HepG2 (cell line): Measurements from ENCODE around the gene ABT1. TPM values are rescaled to one million over a fixed set of nuclear protein-coding genes. Genes with fewer than 3 reads are reported as not detected.

Experiments used
- ELF3 ChIP-seq: IDR thresholded peaks from 2 replicates; pipeline ENCODE4 v1.6.1; 2016; ENCODE audit warnings: missing genetic modification reagents, missing compliant biosample characterization
- ERF ChIP-seq: IDR thresholded peaks from 2 replicates; pipeline ENCODE4 v1.6.1; 2018; ENCODE audit warnings: missing biosample characterization, missing genetic modification reagents
- FOXO1 ChIP-seq: sonication (generic); formaldehyde crosslinking; IDR thresholded peaks from 2 replicates; pipeline ENCODE4 v1.4.0; 2020; ENCODE audit warnings: missing genetic modification reagents
- GATAD1 ChIP-seq: IDR thresholded peaks from 2 replicates; pipeline ENCODE4 v1.6.1; 2016; ENCODE audit warnings: missing genetic modification reagents, missing compliant biosample characterization
- PCBP1 ChIP-seq: fragments of 200-400 bp; formaldehyde crosslinking; IDR thresholded peaks from 2 replicates; pipeline ENCODE4 v1.6.1; 2017; ENCODE audit warnings: mild to moderate bottlenecking, low read depth, low read length, borderline replicate concordance
- PHF21A ChIP-seq: sonication (generic); formaldehyde crosslinking; IDR thresholded peaks from 2 replicates; pipeline ENCODE4 v1.5.0; 2020; ENCODE audit warnings: mild to moderate bottlenecking, missing genetic modification reagents
- POLR2AphosphoS5 ChIP-seq: IDR thresholded peaks from 2 replicates; pipeline ENCODE4 v1.6.1; 2012; ENCODE audit warnings: low read depth, low read length
- PPARG ChIP-seq: conservative IDR thresholded peaks from 2 replicates; pipeline ENCODE4 v1.6.1; 2016; ENCODE audit warnings: missing biosample characterization, missing genetic modification reagents
- SUZ12 ChIP-seq: fragments of 150-350 bp; IDR thresholded peaks from 2 replicates; pipeline ENCODE4 v1.6.1; 2014; ENCODE audit warnings: low read depth, low read length
- ZBED4 ChIP-seq: sonication (generic); formaldehyde crosslinking; IDR thresholded peaks from 2 replicates; pipeline ENCODE4 v1.4.0; 2020; ENCODE audit warnings: missing genetic modification reagents, borderline replicate concordance
- ZFP36L1 ChIP-seq: sonication (generic); formaldehyde crosslinking; IDR thresholded peaks from 2 replicates; pipeline ENCODE4 v1.8.0; 2022; ENCODE audit warnings: mild to moderate bottlenecking, missing genetic modification reagents, moderate library complexity
- ZKSCAN8 ChIP-seq: IDR thresholded peaks from 2 replicates; pipeline ENCODE4 v1.6.1; 2016; ENCODE audit warnings: borderline replicate concordance, missing genetic modification reagents, missing compliant biosample characterization
- ZNF331 ChIP-seq: sonication (generic); formaldehyde crosslinking; IDR thresholded peaks from 2 replicates; pipeline ENCODE4 v1.4.0; 2020; ENCODE audit warnings: missing genetic modification reagents
- ZNF576 ChIP-seq: sonication (generic); formaldehyde crosslinking; IDR thresholded peaks from 2 replicates; pipeline ENCODE4 v1.4.0; 2020; ENCODE audit warnings: mild to moderate bottlenecking, missing genetic modification reagents
- ZNF605 ChIP-seq: sonication (generic); formaldehyde crosslinking; IDR thresholded peaks from 2 replicates; pipeline ENCODE4 v1.8.0; 2022; ENCODE audit warnings: mild to moderate bottlenecking, missing genetic modification reagents
- ZNF800 ChIP-seq: sonication (generic); formaldehyde crosslinking; IDR thresholded peaks from 2 replicates; pipeline ENCODE4 v1.4.0; 2020; ENCODE audit warnings: missing genetic modification reagents
- polyA plus RNA-seq, 8 experiments: library from polyadenylated mRNA; depleted of rRNA in 3 of 8; stranded (reverse) in 7 of 8; unstranded in 1 of 8; fragments of >200 nt; fragmentation: Illumina TruSeq in 4 of 8; extraction: Trizol in 4 of 8; gene quantifications; 2 replicates each; pipeline versions ENCODE4 v1.2.1 to v1.2.3, GENCODE V29; 2011 to 2016; ENCODE audit warnings: low read depth in 4 of 8, missing spikeins in 1 of 8, mixed read lengths in 1 of 8; ENCODE audit not compliant: insufficient read depth in 1 of 8
- total RNA-seq, 5 experiments: library from RNA; depleted of rRNA; stranded (reverse); fragments of >200 nt; fragmentation: Illumina TruSeq; extraction: Trizol; gene quantifications; 2 replicates each; pipeline ENCODE4 v1.2.3, GENCODE V29; 2016; ENCODE audit warnings: low read depth in 1 of 5
- TF ChIP-seq, protein P1 (sequence below): sonication (generic); formaldehyde crosslinking; IDR thresholded peaks from 2 replicates; pipeline ENCODE4 v1.4.0; 2020; ENCODE audit warnings: missing genetic modification reagents

ABT1 gene
- total and polyA plus RNA-seq, 2 of the 13 experiments (the other 11 are each of a cell fraction or from before 2014, with no cell fraction given): 38.4 TPM

DNA sequence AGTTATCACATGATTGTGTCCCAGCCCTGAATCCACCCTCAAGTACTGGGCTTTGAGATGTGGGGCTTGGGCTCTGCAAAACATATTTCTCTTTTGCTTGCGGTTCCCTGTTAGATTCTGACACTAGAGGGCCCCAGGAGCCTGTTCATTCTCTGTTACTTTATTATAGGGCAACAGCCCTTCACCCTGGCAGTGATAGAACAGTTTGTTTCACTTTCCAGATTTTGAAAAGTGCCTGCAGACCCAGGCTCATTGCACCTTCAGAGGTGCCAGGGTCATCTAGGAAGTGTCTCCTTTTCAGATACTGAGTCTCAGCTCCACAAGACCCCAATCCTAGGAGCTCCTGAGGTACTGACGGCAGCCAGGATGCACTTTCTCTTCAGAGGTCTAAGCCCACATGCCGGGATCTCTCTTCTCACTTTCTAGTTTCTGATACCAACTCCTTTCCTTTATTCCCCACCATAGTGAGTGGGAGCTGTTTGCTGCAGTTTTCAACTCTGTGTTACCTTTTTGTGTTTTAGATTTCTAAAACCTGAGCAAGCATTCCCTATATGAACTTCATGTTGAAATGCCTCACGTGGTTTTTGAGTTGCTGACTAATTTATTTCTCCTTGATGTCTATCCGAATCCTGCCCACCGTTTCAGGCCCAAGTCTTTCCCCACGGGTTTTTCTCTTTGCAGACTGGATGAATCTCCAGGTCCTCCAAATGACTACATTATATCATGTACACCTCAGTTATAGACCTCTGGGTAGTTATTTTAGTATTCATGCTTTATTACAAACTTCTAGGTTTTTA, 10.9 kb downstream of the ABT1 start (continued):
- TF ChIP-seq ZKSCAN8 (CRISPR knock-in tag) (0 out of 2 replicates have a peak, but pooled peaks have one; percentile 22), ZNF576 (no peak), ZNF800 (CRISPR knock-in tag) (peak; percentile 57; the same call in 1 of the 2 replicates), PHF21A (peak; percentile 43; the same call in 1 of the 2 replicates), FOXO1 (CRISPR knock-in tag) (peak; percentile 19; the same call in 1 of the 2 replicates), SUZ12 (no peak), ZBED4 (CRISPR knock-in tag) (peak; percentile 56; the same call in 1 of the 2 replicates), PCBP1 (no peak), ZFP36L1 (CRISPR knock-in tag) (no peak), ZNF605 (CRISPR knock-in tag) (peak; percentile 40; the same call in 1 of the 2 replicates), GATAD1 (CRISPR knock-in tag) (0 out of 2 replicates have a peak, but pooled peaks have one; percentile 21), ELF3 (CRISPR knock-in tag) (0 out of 2 replicates have a peak, but pooled peaks have one; percentile 27), ZNF331 (CRISPR knock-in tag) (peak; percentile 78), POLR2AphosphoS5 (no peak), PPARG (CRISPR knock-in tag) (no peak; the same call in 1 of the 2 replicates), ERF (CRISPR knock-in tag) (peak; percentile 65; the same call in 1 of the 2 replicates)
- TF ChIP-seq, protein P1, sequence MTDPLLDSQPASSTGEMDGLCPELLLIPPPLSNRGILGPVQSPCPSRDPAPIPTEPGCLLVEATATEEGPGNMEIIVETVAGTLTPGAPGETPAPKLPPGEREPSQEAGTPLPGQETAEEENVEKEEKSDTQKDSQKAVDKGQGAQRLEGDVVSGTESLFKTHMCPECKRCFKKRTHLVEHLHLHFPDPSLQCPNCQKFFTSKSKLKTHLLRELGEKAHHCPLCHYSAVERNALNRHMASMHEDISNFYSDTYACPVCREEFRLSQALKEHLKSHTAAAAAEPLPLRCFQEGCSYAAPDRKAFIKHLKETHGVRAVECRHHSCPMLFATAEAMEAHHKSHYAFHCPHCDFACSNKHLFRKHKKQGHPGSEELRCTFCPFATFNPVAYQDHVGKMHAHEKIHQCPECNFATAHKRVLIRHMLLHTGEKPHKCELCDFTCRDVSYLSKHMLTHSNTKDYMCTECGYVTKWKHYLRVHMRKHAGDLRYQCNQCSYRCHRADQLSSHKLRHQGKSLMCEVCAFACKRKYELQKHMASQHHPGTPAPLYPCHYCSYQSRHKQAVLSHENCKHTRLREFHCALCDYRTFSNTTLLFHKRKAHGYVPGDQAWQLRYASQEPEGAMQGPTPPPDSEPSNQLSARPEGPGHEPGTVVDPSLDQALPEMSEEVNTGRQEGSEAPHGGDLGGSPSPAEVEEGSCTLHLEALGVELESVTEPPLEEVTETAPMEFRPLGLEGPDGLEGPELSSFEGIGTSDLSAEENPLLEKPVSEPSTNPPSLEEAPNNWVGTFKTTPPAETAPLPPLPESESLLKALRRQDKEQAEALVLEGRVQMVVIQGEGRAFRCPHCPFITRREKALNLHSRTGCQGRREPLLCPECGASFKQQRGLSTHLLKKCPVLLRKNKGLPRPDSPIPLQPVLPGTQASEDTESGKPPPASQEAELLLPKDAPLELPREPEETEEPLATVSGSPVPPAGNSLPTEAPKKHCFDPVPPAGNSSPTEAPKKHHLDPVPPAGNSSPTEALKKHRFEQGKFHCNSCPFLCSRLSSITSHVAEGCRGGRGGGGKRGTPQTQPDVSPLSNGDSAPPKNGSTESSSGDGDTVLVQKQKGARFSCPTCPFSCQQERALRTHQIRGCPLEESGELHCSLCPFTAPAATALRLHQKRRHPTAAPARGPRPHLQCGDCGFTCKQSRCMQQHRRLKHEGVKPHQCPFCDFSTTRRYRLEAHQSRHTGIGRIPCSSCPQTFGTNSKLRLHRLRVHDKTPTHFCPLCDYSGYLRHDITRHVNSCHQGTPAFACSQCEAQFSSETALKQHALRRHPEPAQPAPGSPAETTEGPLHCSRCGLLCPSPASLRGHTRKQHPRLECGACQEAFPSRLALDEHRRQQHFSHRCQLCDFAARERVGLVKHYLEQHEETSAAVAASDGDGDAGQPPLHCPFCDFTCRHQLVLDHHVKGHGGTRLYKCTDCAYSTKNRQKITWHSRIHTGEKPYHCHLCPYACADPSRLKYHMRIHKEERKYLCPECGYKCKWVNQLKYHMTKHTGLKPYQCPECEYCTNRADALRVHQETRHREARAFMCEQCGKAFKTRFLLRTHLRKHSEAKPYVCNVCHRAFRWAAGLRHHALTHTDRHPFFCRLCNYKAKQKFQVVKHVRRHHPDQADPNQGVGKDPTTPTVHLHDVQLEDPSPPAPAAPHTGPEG (CRISPR knock-in tag): 0 out of 2 replicates have a peak, but pooled peaks have one; percentile 28
